Omental fat pad (tissue), 4 donors: ENCODE measurements around the gene GCLC. TPM values are rescaled to one million over a fixed set of nuclear protein-coding genes. Genes with fewer than 3 reads are reported as not detected.

Source experiments
- ATAC-seq: fragments of 150-250 bp; one replicate; pipeline ENCODE4 v1.9.1; 2016; ENCODE audit warnings: mild to moderate bottlenecking, moderate library complexity; ENCODE audit not compliant: low FRiP score
- DNase-seq: peaks from one replicate; pipeline ENCODE4 v3.0.0-alpha.2; 2019; ENCODE audit warnings: low spot score
- CTCF ChIP-seq, 3 donors: fragments of 450-650 bp; IDR thresholded peaks; one replicate each; pipeline ENCODE4 v1.5.1; 2016 to 2017; ENCODE audit warnings: antibody characterized with exemption in 3 of 3, mild to moderate bottlenecking in 3 of 3, moderate library complexity in 2 of 3
- total RNA-seq, 4 donors: library from RNA; depleted of rRNA; stranded (reverse); fragments of >200 nt; gene quantifications; one replicate each; pipeline ENCODE4 v1.1.0, GENCODE V29; 2016

GCLC gene
- total RNA-seq, 4 donors from 2014 or later = 38.6 to 86.3 (median 46.6) TPM

- DNase-seq (no peak), ATAC-seq (no peak)
- no peak for TF ChIP-seq CTCF (IDR thresholded peaks at IDR 0.05)
These were observed 40.5 kb upstream of the GCLC start for GRCh38 chr6:53585208-53585900.

GRCh38 chr6:53584726-53585125, 39.8 kb upstream of the GCLC start:
- DNase-seq (no peak), ATAC-seq (no peak)
- TF ChIP-seq CTCF (IDR thresholded peaks at IDR 0.05) = no peak

- no peak for ATAC-seq
- no peak for DNase-seq
- no peak for TF ChIP-seq CTCF (IDR thresholded peaks at IDR 0.05)
These were observed 38.5 kb upstream of the GCLC start for GRCh38 chr6:53583451-53583850.

GRCh38 chr6:53582963-53583362, 38.1 kb upstream of the GCLC start:
- no peak for TF ChIP-seq CTCF (IDR thresholded peaks at IDR 0.05)
- ATAC-seq = no peak

GRCh38 chr6:53581856-53582255, 37.0 kb upstream of the GCLC start:
- DNase-seq (no peak), ATAC-seq (no peak)
- no peak for TF ChIP-seq CTCF (IDR thresholded peaks at IDR 0.05)

More at GRCh38 chr6:53582963-53583362, 38.1 kb upstream of the GCLC start:
- DNase-seq = no peak

- no peak for TF ChIP-seq CTCF (IDR thresholded peaks at IDR 0.05)
- ATAC-seq (peak; percentile 86), DNase-seq (no peak)
These were observed 36.4 kb upstream of the GCLC start for GRCh38 chr6:53581173-53581773.

GRCh38 chr6:53579338-53579737, 34.4 kb upstream of the GCLC start:
- peak; percentile 10 for ATAC-seq
- DNase-seq = no peak
- TF ChIP-seq CTCF (IDR thresholded peaks at IDR 0.05) = no peak
